HG02798 (cell line): Measurements from ENCODE around the gene CFAP54.
"Not testable (repeated sequence)": the region's sequence is repeated elsewhere in the genome, so short reads cannot be mapped to it uniquely, and the experiment has no call there.

Experiments used
- ATAC-seq: cut with Tn5 transposase; IDR thresholded peaks from one replicate; pipeline ENCODE4 v1.9.1; 2021; ENCODE audit warnings: mild to moderate bottlenecking; ENCODE audit not compliant: unreplicated experiment, poor library complexity

CFAP54 gene

GRCh38 chr12:96711364-96711763 is 222.0 kb downstream of the CFAP54 start:
- no peak for ATAC-seq

GRCh38 chr12:96714199-96714598 is 224.8 kb downstream of the CFAP54 start:
- no peak for ATAC-seq

DNA sequence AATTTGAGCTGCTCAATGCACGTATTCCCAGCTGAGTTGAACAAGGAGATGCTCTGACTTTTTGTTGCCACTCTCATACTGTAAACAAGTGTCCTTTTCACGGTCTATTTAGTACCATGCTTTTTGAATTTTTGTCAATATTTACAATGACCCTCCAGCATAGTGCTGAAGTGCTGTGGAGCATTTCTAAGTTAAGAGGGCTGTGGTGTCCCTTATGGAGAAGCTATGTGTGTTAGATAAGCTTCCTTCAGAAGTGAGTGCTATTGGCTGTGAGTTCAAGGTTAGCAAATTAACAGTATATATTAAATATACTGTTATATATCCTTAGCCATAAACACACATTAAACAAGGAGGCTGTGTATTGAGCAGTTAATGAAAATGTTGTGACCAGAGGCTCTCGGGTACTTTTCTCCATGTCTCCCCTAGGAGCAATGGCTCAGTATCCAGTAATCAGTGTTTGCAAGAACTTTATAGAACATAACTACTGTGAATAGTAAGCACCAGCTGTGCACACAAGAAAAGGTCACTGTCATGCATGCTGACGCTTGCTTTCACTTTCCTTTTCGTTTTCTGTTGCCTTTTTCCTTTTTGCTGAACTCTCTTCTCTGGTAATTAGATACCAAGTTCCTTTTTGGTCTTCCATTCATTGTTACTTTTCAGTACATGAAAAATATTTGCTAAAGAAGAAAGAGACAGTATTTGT is 230.4 kb downstream of the CFAP54 start:
- ATAC-seq, result peak; percentile 94

GRCh38 chr12:96720363-96720705 is 231.0 kb downstream of the CFAP54 start:
- peak; percentile 85 for ATAC-seq

GRCh38 chr12:96729466-96729865 is 240.1 kb downstream of the CFAP54 start:
- not testable (repeated sequence) for ATAC-seq

DNA sequence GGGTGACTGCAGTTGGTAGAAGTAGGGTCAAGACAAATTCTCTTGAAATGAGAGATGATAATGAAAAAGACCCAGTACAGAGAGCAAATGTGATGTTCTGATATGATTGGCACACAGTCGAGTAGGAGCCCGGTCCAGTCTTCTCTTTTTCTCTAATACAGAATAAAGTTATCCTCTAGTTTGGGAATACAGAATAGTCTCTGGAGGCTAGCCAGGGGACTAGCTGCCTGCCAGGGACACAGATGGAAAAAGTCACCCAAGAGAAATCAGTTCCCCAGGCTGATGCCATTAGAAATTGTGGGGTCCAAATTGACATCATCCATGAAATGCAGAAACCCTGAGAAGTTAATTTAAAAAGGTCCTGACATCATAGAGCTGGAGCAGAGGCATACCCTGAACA is 240.5 kb downstream of the CFAP54 start:
- ATAC-seq, result no peak

DNA sequence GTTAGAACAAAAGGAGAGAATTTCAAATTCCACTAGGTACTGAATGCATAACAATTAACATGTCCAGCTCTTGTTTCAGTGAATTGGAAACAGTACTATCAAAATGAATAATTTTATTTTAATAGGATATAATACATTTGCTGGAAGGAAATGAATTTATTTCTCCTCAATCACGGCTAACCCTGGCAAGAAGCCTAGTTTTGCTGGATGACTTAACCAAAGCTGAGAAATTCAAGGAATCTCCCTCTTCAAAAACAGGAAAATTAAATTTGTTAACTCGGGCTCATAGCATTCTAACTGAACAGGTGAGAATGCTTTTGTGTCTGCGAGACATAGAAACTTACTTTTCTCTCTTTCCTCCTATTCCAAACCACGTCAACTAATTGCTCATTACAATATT is 254.2 kb downstream of the CFAP54 start:
- no peak for ATAC-seq

GRCh38 chr12:96749999-96750398 is 260.6 kb downstream of the CFAP54 start:
- ATAC-seq, result no peak

DNA sequence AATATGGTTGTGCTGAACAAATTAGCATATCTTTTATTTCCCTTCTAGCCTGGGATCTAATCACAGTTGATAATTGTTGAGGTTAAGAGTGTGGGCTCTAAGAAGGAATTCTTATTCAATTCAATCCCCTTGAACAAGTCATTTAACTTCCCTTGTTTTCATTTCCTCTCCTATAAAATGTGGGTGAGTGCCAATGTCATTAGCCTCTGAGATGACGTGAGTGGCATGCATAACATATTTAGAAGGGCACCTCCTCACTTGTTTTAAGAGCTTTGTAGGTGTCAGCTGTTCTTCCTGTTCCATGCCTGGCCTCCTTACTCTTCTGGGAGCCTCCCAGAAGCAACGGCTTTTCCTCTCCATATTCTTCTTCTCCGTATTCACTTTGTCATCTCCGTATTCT is 262.2 kb downstream of the CFAP54 start:
- no peak for ATAC-seq

GRCh38 chr12:96752211-96752610 is 262.8 kb downstream of the CFAP54 start:
- no peak for ATAC-seq

GRCh38 chr12:96766232-96766631 is 276.9 kb downstream of the CFAP54 start:
- ATAC-seq, result no peak

GRCh38 chr12:96769400-96769799 is 280.0 kb downstream of the CFAP54 start:
- no peak for ATAC-seq

DNA sequence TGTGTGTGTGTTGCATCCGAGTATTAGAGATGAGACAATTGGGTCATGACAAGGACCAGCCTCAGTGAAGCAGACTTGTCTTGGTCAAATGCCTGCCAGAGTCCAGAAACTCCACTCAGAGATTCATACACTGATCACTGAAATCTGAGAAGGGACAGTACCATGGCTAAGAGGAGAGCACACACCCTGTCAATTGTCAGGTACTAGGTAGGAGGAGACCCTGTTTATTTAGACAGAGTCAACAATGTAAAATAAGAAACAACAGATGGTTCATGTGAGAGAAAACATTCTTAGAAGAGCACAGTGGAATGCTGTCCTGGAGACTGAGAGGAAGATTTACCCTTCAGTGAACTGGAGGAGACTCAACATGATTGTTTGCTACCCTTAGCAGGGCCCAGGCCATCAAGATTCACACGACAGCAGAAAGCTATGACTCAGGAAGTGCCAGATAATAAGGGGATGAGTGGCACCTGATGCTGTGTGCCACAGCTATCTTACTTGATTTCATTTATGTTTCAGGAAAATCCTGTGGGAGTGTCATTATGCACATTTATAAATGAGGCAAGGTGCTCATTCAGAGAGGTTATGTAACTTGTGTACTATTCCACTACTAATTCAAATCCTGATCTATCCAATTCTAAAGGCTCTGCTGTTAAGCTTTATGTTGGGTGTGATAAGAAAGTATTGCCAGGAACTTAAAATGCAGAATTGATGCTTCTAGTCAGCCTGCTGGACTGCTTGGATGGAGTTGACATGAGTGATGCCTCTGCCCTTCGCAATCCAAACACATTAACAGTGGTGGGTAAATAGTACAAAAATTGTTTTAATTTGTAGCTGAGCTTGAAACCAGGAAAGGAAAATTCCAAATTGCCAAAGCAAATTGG is 281.1 kb downstream of the CFAP54 start:
- no peak for ATAC-seq

GRCh38 chr12:96773031-96773430 is 283.7 kb downstream of the CFAP54 start:
- no peak for ATAC-seq

DNA sequence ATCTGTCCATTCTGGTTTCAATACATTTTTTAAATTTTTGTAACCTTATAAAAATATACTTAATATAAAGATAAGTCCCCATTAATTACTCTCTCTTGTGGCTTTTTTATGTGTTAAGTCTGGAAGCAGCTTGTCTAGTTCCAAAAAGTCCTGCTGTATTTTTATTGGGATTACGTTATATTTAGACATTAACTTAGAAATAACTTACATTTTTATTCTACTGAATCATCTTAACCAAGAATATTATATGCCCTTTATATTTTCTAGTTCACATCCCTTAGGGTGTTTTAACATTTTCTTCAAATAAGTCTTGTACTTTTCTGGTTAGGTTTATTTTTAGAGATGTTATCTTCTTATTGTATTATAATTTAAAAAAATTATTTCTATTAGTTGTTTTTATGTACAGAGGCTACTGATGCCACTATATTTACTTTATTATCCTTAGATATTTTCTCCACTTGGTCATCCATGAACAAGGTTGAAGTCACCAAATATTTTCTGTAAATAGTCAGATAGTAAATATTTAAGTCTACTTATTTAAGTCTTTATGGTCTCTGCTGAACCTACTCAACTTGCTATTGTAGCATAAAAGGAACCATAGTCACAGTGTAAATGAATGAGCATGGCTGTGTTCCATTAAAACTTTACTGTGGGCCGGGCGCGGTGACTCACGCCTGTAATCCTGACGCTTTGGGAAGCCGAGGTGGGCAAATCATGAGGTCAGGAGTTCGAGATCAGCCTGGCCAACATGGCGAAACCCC is 285.3 kb downstream of the CFAP54 start:
- no peak for ATAC-seq

DNA sequence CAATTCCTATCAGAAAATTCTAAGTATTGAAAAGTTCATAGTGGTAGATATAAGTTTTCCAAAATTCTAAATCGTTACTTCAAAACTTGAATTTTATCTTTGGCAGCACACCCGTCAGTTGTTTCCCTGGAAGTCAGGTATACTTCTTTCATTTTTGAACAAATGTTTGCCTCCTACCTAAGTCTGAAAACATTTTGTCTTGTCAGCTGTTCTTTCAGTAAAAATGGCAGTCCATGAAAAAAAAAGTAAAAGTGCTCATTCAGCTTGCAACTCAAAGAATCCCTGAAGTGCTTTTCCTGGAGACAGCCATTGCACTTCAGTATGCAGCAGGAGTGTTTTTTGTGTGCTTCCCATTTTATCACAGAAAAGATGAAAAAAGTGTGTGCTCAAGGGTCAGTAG is 287.5 kb downstream of the CFAP54 start:
- ATAC-seq, result no peak

GRCh38 chr12:96780330-96780729 is 291.0 kb downstream of the CFAP54 start:
- ATAC-seq, result no peak

DNA sequence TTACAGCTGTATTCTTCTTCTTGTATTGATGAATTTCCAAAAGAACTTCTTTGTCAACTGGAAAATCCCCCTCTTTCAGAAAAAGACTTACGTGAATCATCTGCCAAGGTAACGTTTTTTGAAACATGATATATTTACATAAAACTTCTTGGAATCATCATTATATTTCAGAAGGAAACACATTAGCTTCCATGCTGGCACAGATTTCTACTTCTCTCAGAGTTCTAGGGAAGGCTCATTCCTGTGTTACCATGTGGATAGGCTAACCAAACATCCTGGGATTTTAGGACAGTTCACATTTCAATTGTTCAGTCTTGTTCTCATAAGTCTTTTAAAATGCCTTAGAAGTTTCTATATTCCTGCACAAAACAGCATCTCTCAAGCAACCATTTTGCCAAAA is 297.4 kb downstream of the CFAP54 start:
- ATAC-seq, result no peak

DNA sequence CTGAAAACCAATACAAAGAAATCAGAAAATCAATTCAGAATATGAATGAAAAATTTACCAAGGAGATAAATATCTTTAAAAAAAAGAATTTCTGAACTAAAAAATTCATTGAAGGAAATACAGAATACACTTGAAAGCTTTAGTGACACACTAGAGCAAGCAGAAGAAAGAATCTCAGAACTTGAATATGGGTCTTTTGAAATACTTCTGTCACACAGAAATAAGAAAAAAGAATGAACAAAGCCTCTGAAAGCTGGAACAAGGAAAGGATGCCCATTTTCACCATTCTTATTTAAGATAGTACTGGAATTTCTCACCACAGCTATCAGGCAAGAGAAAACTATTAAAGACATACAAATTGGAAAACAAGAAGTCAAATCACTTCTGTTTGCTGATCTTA is 314.6 kb downstream of the CFAP54 start:
- ATAC-seq, result no peak

DNA sequence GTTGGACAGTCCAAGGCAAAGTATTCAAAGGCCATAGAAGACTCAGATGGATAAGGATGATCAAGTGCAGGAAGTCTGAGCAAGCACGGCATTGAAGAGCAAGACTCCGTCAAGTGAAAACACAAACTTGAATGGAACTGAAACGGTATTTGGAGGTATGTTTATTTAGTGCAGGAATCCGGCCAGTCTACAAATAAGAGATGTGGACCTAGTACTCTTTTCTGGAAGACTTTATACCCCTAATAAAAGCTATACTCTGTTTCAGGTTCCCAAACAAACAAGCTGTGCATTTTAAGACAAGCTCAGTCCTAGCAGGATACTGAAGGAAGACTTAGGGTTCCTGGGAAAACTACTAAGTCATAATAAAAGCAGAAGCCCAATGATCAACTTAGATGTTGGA is 316.9 kb downstream of the CFAP54 start:
- no peak for ATAC-seq

DNA sequence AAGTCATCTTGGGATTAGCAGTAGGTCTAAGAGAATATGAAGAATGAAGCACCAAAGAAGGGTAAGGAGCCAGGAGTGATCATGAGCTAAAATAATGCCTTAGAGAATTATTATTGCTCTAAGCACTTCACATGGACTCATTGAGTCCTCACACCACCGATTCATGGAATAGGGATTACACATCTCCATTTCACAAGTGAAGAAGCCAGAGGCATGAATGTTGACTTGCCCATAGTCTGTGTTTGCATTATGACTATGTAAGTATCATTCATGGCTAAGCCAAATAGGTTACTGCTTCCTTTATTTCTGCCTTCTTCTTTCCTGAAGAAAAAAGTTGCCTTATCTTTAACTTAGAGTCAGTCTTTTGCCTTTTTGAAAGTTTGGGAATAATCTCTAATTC is 318.4 kb downstream of the CFAP54 start:
- no peak for ATAC-seq
